ENCODE data around the gene FALEC. TPM values are rescaled to one million over a fixed set of nuclear protein-coding genes. Genes with fewer than 3 reads are reported as not detected.

FALEC gene
- 0.59 and 0.63 TPM in 2 replicates for total RNA-seq (2022)
- Bru-seq, nascent RNA = percentile 57 among the genes with signal in this experiment
- percentile 50 among the genes with signal in this experiment for BruChase-seq, experiment 1, labeled RNA remaining after a 2-hour chase
- BruChase-seq, experiment 2, labeled RNA remaining after a 6-hour chase = percentile 57 among the genes with signal in this experiment
- long read RNA-seq, partial matches to known transcripts = 1 of 5 reads
- long read RNA-seq, other reads (novel, unspliced or antisense) = 3 of 5 reads

- H3K27ac Mint-ChIP-seq (ENCODE audit: unreplicated experiment) = peak within 1 kb of the TSS; percentile 86
- no peaks in the 10 kb centered on the region for H3K9me3 Mint-ChIP-seq (ENCODE audit: unreplicated experiment)
- BruUV-seq (replicated peaks) = no TSS peak
- H3K36me3 Mint-ChIP-seq (ENCODE audit: insufficient read depth, unreplicated experiment) = peaks cover 16% of the 10 kb centered on the region
- peak within 1 kb of the TSS; percentile 77 for H3K4me3 ChIP-seq (ENCODE audit: low read depth, low read length)
- H3K4me1 Mint-ChIP-seq (ENCODE audit: low read depth, unreplicated experiment) = peaks cover 9% of the 10 kb centered on the region
- H3K9me3 ChIP-seq = no peaks in the 10 kb centered on the region
- H3K27me3 ChIP-seq (replicated peaks; ENCODE audit: control insufficient read depth, insufficient read depth, low read length) = no peaks in the 10 kb centered on the region
- DNase-seq = peak; percentile 97 to 98
- intact Hi-C loops (cut with micrococcal nuclease; ENCODE audit: unreplicated experiment) = loop anchor here (1.0 to 2.0 kb wide), 5 partner anchors 17 to 259 kb away; partner anchors contain the start of genes CA14, RPRD2 and TARS2
- ChIA-PET POLR2A (interaction anchor here (0.6 to 2.1 kb wide), 9 partner anchors 10 to 182 kb away, joined by 3 to 14 read pairs (median 4); partner anchors contain the start of genes GOLPH3L and MCL1), CTCF (interaction anchor here (0.6 to 3.4 kb wide), 11 partner anchors 10 to 259 kb away, joined by 3 to 38 read pairs (median 3); partner anchors contain the start of gene C1orf54)
- H3K4me1 ChIP-seq = peaks cover 7% of the 10 kb centered on the region; the same call in 1 of the 2 replicates
- H3K4me3 Mint-ChIP-seq (ENCODE audit: unreplicated experiment) = peak within 1 kb of the TSS; percentile 88
- no peaks in the 10 kb centered on the region for H3K36me3 ChIP-seq (ENCODE audit: control insufficient read depth, insufficient read depth, low read length)
- TF ChIP-seq CTCF (IDR thresholded peaks at IDR 0.05; ENCODE audit: insufficient read depth in 1 of 2, low read depth in 1 of 2, low read length in 1 of 2, severe bottlenecking in 1 of 2, unreplicated experiment in 1 of 2) = no peak
- H3K27me3 Mint-ChIP-seq (ENCODE audit: insufficient read depth, unreplicated experiment) = no peaks in the 10 kb centered on the region
These were observed at the start of gene FALEC for GRCh38 chr1:150515328-150516049. FALEC (plus strand) TSS chr1:150515752.

GRCh38 chr1:150466964-150467363, 48.6 kb upstream of the FALEC start:
- H3K27me3 ChIP-seq (replicated peaks; ENCODE audit: control insufficient read depth, insufficient read depth, low read length) = no peaks in the 10 kb centered on the region
- TF ChIP-seq CTCF (IDR thresholded peaks at IDR 0.05; ENCODE audit: insufficient read depth in 1 of 2, low read depth in 1 of 2, low read length in 1 of 2, severe bottlenecking in 1 of 2, unreplicated experiment in 1 of 2) = no peak
- H3K4me3 Mint-ChIP-seq (ENCODE audit: unreplicated experiment) = no peak overlapping the region
- no TSS peak for BruUV-seq (replicated peaks)
- no peak for DNase-seq
- no peaks in the 10 kb centered on the region for H3K9me3 ChIP-seq
- no peaks in the 10 kb centered on the region for H3K9me3 Mint-ChIP-seq (ENCODE audit: unreplicated experiment)
- intact Hi-C loops (cut with micrococcal nuclease; ENCODE audit: unreplicated experiment) = no loop called here
- no peak overlapping the region for H3K27ac Mint-ChIP-seq (ENCODE audit: unreplicated experiment)
- POLR2A ChIA-PET = no interaction called here
- CTCF ChIA-PET = no interaction called here
- peaks cover 65% of the 10 kb centered on the region for H3K36me3 Mint-ChIP-seq (ENCODE audit: insufficient read depth, unreplicated experiment)
- H3K27me3 Mint-ChIP-seq (ENCODE audit: insufficient read depth, unreplicated experiment) = no peaks in the 10 kb centered on the region
- no peak overlapping the region for H3K4me3 ChIP-seq (ENCODE audit: low read depth, low read length)
- H3K36me3 ChIP-seq (ENCODE audit: control insufficient read depth, insufficient read depth, low read length) = peaks cover 7% of the 10 kb centered on the region
- H3K4me1 ChIP-seq = no peaks in the 10 kb centered on the region
- H3K4me1 Mint-ChIP-seq (ENCODE audit: low read depth, unreplicated experiment) = peaks cover 11% of the 10 kb centered on the region

- CTCF ChIA-PET = interaction anchor here (0.6 kb wide), 1 partner anchor 105 kb away, joined by 4 read pairs; the partner anchor contains the start of gene RPRD2
- Mint-ChIP-seq H3K27me3 (ENCODE audit: insufficient read depth, unreplicated experiment) (no peaks in the 10 kb centered on the region), H3K36me3 (ENCODE audit: insufficient read depth, unreplicated experiment) (peaks cover 66% of the 10 kb centered on the region), H3K4me3 (ENCODE audit: unreplicated experiment) (no peak overlapping the region), H3K4me1 (ENCODE audit: low read depth, unreplicated experiment) (peaks cover 11% of the 10 kb centered on the region), H3K9me3 (ENCODE audit: unreplicated experiment) (no peaks in the 10 kb centered on the region), H3K27ac (ENCODE audit: unreplicated experiment) (no peak overlapping the region)
- POLR2A ChIA-PET = no interaction called here
- H3K36me3 ChIP-seq (ENCODE audit: control insufficient read depth, insufficient read depth, low read length) = peaks cover 7% of the 10 kb centered on the region
- H3K27me3 ChIP-seq (replicated peaks; ENCODE audit: control insufficient read depth, insufficient read depth, low read length) = no peaks in the 10 kb centered on the region
- DNase-seq = no peak
- H3K4me1 ChIP-seq = no peaks in the 10 kb centered on the region
- BruUV-seq (replicated peaks) = no TSS peak
- H3K4me3 ChIP-seq (ENCODE audit: low read depth, low read length) = no peak overlapping the region
- no peaks in the 10 kb centered on the region for H3K9me3 ChIP-seq
- intact Hi-C loops (cut with micrococcal nuclease; ENCODE audit: unreplicated experiment) = no loop called here
- TF ChIP-seq CTCF (IDR thresholded peaks at IDR 0.05; ENCODE audit: insufficient read depth in 1 of 2, low read depth in 1 of 2, low read length in 1 of 2, severe bottlenecking in 1 of 2, unreplicated experiment in 1 of 2) = no peak
These were observed 46.3 kb upstream of the FALEC start for GRCh38 chr1:150469291-150469690.

All from Caco-2 (cell line).